Ureter (tissue), 1 donor: ENCODE results near the gene NPHP4. TPM values are rescaled to one million over a fixed set of nuclear protein-coding genes. Genes with fewer than 3 reads are reported as not detected.

Experiments used
- DNase-seq: peaks from one replicate; pipeline ENCODE4 v3.0.0-alpha.2; 2020; ENCODE audit warnings: low spot score
- total RNA-seq: library from RNA; stranded (reverse); gene quantifications from one replicate; pipeline ENCODE4 v1.2.4, GENCODE V29; 2023
- donor health status: DM: yes; HTN: yes; CAD: no.

NPHP4 gene
- total RNA-seq, 1 donor from 2014 or later, result 15.3 TPM

- no peak for DNase-seq
Measured at GRCh38 chr1:5834477-5835178, 157.6 kb downstream of the NPHP4 start.

- DNase-seq, result no peak
Measured at GRCh38 chr1:5833911-5834310, 158.3 kb downstream of the NPHP4 start.

- DNase-seq, result no peak
Measured at GRCh38 chr1:5832916-5833895, 159.0 kb downstream of the NPHP4 start.

- no peak for DNase-seq
Measured at GRCh38 chr1:5831600-5832335, 160.5 kb downstream of the NPHP4 start.

GRCh38 chr1:5830771-5831599 lies 161.2 kb downstream of the NPHP4 start:
- no peak for DNase-seq

GRCh38 chr1:5829414-5829813 lies 162.8 kb downstream of the NPHP4 start:
- no peak for DNase-seq

GRCh38 chr1:5828308-5828935 lies 163.8 kb downstream of the NPHP4 start:
- no peak for DNase-seq

- no peak for DNase-seq
Measured at GRCh38 chr1:5827516-5827915, 164.7 kb downstream of the NPHP4 start.

- DNase-seq, result no peak
Measured at GRCh38 chr1:5826601-5827000, 165.6 kb downstream of the NPHP4 start.

GRCh38 chr1:5822726-5823125 lies 169.5 kb downstream of the NPHP4 start:
- DNase-seq, result no peak

- DNase-seq, result no peak
Measured at GRCh38 chr1:5822266-5822665, 170.0 kb downstream of the NPHP4 start.

GRCh38 chr1:5821540-5822176 lies 170.6 kb downstream of the NPHP4 start:
- DNase-seq, result no peak

GRCh38 chr1:5820026-5820421 lies 172.2 kb downstream of the NPHP4 start:
- DNase-seq, result no peak

- no peak for DNase-seq
Measured at GRCh38 chr1:5819391-5820025, 172.7 kb downstream of the NPHP4 start.

- no peak for DNase-seq
Measured at GRCh38 chr1:5818755-5819154, 173.5 kb downstream of the NPHP4 start.

GRCh38 chr1:5815716-5816115 lies 176.5 kb downstream of the NPHP4 start:
- no peak for DNase-seq

- no peak for DNase-seq
Measured at GRCh38 chr1:5815211-5815610, 177.0 kb downstream of the NPHP4 start.

GRCh38 chr1:5814046-5814619 lies 178.1 kb downstream of the NPHP4 start:
- no peak for DNase-seq

GRCh38 chr1:5813480-5813879 lies 178.7 kb downstream of the NPHP4 start:
- DNase-seq, result no peak
